B cell (primary cell): Measurements from ENCODE around the gene KDM1B.

ENCODE experiments used
- CTCF ChIP-seq: fragments of 200-600 bp; IDR thresholded peaks from one replicate; pipeline ENCODE4 v1.8.0; 2022; ENCODE audit warnings: antibody characterized with exemption, mild to moderate bottlenecking
- EZH2 ChIP-seq: IDR thresholded peaks from 2 replicates; pipeline ENCODE4 v1.6.1; 2012; ENCODE audit warnings: borderline replicate concordance, low read depth, mild to moderate bottlenecking, moderate library complexity, low read length; ENCODE audit not compliant: insufficient read depth, poor library complexity, severe bottlenecking

GRCh38 chr6:18155150-18155863 is at the start of gene KDM1B:
- TF ChIP-seq CTCF = no peak
- no peak for TF ChIP-seq EZH2
